HCEC 1CT (cell line): ENCODE results near the gene VANGL1.

Source experiments
- DNase-seq: peaks from one replicate; pipeline ENCODE4 v3.0.0-alpha.2; 2017

Gene VANGL1

DNA sequence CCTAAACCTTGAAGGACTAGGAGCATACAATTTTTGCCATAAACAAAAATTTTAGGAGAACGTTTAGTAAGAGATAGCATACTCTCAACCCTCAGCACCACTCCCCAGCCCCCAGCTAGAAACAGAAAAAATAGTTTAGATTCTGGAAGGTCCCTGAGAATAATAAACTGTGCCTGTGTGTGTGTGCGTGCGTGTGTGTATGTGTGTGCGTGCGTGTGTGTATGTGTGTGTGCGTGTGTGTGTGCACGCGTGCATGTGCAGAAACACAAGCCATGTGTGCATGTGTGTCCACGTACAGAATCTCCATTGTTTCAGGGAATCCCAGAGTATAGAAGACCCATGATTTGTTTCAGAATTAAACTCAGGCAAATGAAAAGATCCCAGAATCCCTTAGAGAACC, 64.2 kb downstream of the VANGL1 start:
- no peak for DNase-seq

DNA sequence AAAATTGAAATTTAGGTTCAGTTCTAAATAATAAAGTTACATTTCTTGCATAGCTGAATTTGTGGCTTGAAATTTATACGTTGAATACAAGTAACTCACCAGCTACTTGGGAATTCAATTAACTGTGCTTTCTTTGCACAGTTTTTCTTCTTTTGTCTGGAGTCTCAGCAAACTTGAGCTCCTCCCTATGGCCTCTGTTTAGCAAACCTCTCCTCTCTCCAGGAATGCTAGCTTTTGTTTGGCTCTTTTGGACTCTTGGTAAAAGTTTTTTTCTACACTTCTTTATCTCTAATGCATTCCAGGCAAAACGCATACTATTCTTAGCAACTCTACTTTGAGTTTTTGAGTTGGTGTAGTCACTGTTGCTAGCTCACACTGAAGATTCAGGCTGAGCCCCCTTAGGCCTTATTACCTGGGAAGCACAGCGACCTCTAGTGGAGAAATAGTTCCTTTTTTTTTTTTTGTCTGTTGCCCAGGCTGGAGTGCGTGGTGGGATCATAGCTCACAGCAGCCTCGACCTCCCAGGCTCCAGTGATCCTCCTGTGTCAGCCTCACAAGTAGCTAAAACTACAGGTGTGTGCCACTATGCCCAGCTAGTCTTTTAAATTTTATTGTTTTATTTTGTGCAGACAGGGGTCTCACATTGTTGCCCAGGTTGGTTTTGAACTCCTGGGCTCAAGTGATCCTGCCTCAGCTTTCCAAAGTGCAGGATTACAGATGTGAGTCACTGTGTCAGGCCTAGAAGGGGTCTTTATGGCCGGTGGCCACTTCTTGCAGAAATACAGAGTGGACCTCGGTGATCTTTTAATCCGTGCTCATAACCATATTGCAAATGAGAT, 65.0 kb downstream of the VANGL1 start:
- peak; percentile 25 for DNase-seq

DNA sequence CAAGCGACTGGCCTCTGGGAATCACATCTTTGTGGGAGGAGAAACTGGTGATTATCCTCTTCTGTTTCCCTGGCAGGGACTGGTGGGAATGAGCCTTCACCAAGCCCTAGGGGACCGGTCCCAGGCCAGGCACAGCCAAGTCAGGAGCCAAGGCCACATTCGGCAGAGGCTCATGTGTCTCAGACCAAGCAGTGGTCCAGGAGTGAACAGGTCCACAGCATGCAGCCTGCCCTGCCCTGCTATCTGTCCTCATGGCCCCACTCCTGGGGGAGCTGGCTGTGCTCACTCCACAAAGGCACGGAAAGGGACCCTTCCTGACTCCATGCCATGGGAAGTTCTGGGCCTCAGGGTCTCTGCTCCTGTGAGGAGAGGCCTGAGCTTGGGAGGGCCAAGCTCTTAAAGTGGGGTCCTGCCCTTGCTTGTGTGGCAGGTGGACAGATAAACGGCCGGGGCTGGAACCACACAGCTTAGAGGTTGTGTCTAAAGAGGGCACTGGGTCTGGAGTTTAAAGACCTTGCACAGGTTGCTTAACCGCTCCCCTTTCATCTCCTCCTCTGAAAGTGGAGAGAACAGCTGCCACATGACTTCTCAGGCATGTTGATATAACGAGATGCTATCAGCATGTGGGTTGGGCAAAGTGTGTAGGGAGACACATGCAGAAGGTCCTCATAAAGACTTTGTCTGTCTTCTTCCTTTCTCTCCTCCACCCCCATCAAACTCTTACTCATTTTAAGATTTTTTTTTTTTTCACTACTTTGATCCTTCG, 69.3 kb downstream of the VANGL1 start:
- DNase-seq, result no peak

DNA sequence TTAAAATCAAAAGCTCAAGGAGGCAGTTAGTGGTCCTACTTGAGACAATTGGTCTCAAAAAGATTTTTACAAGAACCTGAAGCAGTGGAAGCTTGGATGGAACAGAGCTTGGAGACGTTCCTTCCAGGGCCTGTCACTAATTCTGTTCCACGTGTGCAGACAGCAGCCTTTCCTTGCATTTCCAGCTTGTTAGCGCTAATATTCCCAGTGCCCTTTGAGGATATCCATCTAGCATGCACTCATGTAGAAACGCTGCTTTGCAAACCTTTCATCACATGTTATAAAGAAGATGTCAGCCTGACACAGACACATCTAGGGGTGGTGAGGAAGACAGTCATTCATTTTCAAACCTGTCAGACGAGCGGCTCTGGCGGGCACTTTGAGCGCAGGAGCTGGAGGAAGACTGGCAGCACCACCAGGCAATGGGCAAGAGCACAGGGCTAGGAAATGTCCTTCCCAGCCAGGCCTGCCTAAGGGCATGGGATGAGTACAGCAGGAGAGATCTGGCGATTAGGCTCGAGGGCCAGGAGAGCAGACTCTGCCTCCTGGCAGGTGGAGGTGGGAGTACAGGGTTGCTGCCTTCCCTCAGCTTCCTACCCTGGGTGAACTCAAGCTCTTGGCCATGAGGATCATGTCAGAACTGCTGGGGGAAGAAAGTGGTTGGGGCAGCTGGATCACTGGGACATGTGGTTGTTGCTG, 71.3 kb downstream of the VANGL1 start:
- DNase-seq, result no peak

DNA sequence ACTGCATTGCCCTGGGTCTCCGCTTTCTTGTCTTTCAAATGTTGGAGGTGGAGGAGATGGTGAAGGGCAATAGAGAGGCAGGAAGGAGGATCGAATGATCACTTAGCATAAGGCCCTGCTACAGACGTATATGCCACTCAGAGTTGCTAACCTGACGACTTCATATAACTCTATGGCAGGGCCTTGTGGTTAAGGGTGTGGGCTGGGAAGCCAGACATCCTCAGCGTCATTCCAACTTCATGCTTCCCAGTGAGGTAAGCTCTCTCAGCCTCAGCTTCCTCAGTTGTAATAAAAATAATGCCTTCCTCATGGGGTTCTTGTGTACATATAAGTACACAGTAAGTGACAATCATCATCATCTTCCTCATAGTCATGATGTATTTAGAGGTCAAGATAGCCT, 72.1 kb downstream of the VANGL1 start:
- no peak for DNase-seq

DNA sequence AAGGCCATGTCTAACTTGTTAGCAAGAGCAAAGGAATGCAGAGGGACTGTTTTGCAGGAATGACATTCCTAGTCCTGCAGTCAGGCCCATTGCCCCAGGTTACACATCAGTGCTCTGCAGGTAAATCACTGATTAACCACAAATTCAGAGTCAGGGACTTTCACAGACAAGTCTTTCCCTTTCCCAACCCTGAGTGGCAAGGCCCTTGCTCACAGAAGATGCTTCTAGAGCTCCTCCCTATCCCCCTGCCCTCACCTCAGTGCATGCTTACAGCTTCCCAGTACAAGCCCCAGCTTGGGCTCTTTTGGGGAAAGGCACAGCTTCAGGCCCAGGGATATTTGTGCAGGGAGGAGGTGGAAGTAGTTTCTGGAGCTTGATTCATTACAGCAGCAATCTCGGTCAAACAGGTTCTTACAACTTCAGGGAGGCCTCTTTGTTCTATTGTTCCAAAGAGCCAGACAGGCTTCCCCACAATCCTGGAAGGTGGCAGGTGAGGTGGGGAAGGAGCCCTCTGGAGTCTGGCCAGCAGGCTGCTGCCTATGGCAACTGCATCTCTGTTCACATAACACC, 72.9 kb downstream of the VANGL1 start:
- DNase-seq, result no peak

DNA sequence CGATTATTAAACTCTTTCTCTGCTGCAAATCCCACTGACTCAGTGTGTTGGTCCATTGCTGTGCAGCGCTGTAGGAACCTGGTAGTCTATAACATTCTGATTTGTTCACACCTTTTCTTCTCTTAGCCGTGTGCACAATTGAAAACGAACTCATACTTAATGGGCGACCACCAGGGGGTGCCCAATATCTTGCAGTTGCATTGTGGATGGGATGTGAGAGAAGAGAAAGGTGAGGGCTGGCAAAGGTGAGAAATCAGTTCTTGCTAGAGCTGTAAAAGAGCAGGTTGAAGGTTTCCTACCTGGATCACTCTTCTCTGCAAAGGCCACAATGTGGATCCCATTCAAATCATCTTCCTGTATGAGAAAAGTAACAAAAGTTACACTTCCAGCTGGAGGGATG, 75.8 kb downstream of the VANGL1 start:
- DNase-seq, result peak; percentile 25

DNA sequence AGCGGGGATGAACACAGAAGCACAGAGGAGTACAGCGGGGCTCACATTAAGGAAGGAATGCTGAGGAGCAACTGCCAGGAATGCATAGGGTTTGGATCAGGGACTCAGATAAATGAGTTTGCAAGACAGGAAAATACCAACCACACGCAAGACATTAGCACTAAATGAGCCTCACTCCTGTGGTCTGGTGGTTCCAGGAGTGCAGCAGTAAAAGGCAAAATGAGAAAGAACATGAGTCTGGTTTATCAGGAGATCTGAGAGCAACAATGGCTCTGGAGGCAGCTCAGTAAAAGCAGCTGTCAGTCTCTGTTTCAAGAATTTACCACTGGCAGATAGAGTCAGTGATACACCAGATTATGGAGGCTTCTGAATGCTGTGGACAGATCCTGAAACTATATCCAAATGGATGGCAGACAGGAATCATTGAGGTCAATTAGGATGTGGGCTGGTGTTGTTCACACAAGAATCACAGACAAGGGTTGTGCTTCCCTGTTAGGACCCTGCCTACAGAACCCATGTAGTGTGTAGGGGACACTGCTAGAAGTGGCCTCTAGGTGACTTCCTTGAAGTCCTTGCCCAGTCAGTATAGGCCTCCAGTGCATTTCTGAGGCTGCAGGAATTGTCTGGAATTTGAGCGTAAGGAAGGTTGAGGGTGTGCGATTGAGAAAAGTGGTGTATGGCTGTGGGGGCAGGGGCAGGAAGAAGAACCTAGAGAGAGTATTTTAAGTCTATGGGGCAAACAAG, 76.4 kb downstream of the VANGL1 start:
- DNase-seq, result no peak

DNA sequence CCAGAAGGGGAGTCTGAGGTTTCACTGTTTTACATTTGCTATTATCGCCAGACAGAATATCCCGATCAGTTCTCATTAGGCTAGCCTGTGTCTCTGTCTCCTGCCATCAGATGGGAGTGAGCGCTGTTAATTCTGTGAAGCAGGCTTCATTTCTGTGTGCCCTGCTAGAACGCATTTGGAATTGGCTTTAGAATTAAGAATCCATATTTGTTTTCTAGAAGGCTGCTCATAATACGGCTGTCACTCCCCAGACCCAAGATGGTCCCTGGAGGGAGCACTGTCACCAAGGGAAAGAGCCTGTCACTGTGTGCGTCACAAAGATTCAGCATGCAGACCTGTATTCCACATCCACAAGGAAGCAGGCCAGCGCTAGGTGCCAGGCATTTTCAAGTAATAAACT, 77.5 kb downstream of the VANGL1 start:
- DNase-seq, result no peak

DNA sequence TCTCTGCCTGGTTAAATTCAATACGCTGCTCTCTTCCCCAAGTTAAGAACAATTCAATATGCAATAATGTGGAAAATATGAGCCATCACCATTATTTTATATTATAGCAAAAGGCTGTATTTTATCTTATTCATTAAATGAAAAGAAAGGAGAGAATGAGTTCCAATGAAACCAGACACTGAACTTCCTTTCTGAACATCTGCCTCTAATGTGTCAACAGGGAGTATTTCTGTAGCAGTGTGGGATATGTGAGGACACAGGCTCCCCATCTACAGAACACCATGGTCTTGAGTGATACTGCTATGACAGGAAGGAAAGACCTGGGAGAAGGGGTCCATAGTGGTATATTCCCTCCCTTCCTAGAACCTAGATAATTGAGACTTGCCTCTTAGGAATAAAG, 80.5 kb downstream of the VANGL1 start:
- no peak for DNase-seq

DNA sequence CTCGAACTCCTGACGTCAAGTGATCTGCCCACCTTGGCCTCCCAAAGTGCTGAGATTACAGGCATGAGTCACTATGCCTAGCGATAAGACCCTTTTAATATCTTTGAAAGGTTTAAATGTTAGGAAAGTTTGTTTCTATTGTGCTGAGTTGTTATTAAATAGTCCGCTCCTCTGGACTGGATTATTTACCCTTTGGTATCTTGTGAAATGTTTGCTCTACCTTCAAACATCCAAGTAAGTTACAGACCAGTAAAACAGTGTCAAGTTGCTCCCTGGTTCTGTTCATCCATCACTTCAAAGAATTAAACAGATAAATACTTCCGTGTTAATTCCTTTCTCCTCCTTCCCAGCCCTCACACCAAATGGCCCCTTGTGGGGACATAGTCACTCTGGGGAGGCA, 82.0 kb downstream of the VANGL1 start:
- no peak for DNase-seq

DNA sequence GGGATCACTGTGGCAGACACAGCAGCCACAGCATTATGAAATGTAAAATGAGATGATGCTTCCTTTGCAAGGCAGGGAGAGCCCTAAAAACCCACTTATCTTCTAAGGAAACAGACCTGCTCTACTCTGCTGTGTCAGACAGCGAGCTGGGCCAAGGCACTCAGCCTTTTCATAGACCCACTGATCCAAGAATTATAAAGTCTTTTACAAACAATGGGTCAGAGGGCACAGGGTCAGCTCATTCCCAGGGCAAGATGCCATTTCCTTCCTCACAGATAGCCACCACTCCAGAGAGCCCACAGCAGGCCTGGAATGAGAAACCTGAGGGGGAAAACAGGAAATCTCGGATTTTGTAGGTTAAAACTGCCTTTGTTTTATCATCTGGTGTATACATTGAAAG, 83.8 kb downstream of the VANGL1 start:
- peak; percentile 37 for DNase-seq

DNA sequence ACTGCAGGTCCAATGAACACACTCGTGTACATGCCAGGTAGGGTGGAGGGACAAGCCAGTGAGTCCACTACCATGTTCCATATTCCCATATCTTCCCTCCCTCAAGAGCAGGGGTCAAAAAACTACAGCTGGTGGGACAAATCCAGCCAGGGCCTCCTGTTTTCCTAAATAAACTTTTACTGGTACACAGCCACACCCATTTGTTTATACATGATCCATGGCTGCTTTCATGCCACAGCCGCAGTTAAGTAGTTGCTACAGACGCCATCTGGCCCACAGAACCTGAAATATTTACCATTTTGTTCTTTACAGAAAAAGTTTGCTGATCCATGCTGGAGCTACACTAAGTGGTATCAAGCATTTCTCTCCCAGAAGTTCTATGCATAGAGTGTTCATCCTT, 84.4 kb downstream of the VANGL1 start:
- no peak for DNase-seq

DNA sequence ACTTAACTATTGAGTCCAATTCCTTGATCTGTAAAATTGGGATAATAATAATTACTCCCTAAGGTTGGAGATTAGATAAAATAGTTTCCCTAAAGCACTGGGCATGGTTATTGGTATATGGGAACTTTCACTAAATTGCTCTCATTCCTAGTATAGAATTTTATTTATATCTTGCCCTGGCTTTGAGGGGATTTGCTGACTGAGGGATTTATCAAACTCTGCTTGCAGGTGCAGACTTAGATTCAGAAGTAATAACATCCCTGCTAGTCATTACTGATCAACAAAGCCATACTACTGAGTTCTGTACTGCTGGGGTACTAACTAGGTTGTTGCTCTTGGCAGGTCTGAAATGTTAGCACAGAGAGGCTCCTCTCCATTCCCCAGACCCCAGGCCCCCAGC, 84.8 kb downstream of the VANGL1 start:
- no peak for DNase-seq

DNA sequence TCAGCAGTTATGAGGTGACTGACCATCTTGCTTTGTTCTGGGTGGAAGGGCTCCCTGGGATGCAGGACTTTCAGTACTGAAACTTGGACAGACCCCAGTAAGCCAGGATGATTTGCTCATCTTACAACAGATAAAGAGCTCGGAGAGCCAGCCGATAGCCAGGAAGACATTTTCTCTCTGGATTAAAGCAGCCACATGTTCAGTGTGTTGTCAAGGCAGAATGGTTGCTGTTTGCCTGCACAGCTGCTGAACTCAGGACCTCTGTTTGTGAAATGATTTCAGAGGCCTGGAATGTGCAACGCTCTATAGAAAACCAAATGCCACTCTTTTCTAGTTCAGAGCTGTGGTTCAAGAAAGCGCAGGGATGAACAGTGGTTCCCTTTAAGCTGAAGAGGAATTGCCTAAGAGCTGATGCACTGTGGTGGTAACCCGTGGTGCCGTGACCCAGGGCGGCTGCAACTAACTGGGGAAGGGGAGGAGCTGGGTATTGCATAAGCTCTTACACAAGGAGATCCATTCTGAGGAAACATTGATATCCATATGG, 86.0 kb downstream of the VANGL1 start:
- peak; percentile 97 for DNase-seq

DNA sequence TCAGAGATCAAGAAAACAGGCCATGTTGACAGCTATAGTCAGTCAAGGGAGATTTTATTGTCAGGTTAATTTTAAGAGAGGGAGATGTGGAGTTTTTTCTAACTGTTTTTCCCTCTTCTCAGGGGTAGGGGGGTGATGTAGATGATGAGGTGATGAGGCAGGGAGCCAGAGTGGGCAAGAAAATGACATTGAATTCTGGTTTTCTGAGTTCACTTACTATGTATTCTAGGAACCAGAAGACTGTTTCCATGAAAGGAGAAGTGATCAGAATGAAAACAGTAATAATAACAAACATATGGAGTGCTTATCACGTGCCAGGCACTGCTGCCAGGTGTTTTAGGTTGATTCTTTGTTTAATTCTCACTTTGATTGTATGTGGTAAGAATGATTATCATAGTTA, 86.6 kb downstream of the VANGL1 start:
- no peak for DNase-seq

DNA sequence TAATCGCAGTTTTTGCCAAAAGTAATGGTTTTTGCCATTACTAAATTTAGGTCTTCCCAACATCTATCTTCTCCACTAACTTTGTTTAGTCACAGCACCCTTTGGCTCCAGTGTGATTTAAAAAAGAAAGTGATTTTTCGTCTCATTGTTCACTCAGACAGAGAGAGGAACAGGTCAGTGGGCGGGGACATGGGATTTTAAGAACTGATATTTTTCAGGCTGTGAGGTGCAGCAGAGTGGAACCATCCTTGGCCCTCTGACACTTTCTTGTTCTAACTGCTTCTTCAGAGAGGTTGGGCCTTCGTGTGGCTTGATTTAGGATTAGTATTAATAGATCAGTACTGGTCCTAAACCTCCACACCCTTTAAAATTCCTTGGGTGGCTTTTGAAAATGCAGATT, 88.0 kb downstream of the VANGL1 start:
- no peak for DNase-seq

DNA sequence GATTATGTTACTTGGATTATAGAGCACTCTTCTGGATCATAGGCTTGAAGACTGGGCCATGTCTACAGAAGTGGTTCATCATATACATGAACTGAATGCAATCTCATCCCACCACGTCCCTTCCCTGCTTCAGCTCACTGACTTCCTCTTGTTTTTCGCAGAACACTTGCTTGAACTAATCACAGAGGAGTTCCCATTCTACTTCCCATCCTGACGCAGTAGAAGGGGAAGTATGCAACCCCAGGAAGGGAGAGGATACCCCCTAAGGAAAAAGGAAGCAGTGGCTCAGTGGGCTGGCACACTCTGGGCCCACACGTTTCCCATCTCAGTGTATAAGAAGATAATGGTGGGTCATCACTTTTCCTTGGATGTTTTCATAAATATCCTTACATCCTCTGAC, 90.5 kb downstream of the VANGL1 start:
- no peak for DNase-seq

DNA sequence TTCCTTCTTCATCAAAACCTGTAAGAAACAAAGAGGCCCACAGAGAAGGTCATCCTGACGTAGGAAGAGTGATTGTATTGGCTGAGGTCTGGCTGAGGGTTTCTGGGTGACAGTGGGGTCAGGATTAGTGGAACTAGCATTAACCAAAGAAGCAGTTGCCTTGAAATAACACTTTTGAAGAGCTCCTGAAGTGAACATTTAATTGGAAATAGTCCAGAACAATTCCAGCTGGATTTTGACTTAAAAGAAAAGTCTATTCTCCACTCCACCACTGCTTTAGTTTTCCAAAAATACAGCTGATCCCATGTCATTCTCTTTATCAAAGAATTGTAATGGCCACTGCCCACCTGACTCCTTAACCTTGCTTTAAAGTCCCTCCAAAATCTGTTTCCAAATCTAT, 99.0 kb downstream of the VANGL1 start:
- no peak for DNase-seq

DNA sequence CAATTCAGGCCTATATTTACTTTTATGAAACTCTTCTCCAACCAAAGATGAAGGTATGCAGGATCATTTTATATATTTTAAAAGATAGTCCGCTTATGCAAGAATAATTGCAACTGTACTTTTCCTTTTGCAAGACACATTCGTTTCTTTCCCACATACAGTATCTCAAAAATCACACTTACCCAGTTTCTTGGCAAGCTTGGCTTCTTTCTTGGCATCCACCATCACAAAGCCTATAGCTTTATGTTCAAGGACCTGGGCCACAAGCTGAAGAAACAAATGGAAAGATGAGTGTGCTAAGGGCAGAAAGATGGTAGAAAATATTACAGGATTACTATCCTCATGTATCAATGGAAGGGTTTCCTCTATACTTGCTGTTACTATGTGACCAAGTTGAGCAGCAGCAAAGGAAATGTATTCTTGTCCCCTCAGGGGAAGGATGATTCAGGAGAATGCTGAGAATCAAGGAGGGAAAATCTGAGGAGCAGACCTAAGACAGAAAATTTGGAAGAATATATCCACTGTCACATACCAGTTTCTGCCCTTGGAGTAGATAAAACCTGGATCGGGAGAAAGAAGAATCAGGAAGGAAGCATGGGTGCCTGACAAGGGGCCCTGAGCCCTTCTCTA, 103.0 kb downstream of the VANGL1 start:
- DNase-seq, result no peak

DNA sequence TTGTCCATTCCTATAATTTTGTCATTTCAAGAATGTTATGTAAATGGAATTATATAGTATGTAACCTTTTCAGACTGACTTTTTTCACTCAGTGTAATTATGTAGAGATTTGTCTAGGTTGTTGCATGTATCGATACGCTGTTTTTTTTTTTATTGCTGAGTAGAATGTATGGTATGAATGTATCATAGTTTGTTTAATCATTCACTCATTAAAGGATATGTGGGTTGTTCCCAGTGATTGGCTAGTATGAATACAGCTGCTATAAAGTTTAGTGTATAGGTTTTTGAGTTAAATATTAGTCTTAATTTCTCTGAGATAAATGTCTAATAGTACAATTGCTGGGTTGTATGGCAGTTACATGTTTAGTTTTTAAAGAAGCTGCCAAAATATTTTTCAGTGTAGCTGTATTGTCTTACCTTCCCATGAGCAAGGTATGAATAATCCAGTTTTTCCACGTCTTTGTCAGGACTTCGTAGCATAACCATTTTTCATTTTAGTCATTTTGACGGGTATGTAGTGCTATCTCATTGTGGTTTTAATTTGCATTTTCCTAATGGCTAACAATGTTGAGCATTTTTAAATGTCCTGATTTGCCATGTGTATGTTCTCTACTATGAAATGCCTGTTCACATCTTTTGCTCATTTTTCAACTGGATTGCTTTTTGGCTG, 104.4 kb downstream of the VANGL1 start:
- DNase-seq, result no peak
